HG03139 (cell line): Measurements from ENCODE around the gene OTOS.

Experiments used
- ATAC-seq: cut with Tn5 transposase; IDR thresholded peaks from one replicate; pipeline ENCODE4 v1.9.1; 2021; ENCODE audit not compliant: unreplicated experiment

OTOS gene

DNA sequence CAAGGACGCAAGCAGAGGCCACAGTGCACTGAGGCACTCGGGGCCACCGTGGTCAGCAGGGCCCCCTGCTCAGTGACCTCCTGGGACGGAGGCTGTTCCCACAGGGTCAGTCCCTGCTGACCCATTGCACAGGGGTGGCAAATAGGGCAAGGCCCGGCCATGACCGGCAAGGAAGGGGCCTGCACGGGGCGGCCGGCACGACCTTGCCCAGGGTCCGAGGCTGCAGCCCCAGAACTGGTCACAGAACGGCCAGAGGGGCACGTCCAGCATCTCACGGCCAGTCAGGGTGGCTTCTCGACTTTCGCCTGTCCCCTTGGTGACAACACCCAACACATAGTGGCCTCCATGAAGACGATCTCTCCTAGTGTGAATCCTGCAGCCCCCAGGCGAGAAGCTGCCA is 27.6 kb upstream of the OTOS start:
- no peak for ATAC-seq

DNA sequence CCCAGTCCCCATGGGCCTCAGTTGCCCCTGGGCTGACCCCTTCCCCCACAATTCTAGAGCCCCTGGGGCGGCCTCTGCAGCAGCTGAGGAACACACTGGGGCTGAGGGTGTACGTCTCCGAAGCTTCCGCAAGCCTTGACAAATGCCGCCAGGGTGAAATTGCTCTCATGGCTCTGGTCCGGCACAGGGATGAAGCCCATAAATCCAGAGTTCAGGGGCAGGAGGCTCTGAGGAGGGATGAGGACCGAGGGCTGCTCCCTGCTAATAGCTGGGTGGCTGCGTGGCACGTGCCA is 27.1 kb upstream of the OTOS start:
- ATAC-seq = no peak

DNA sequence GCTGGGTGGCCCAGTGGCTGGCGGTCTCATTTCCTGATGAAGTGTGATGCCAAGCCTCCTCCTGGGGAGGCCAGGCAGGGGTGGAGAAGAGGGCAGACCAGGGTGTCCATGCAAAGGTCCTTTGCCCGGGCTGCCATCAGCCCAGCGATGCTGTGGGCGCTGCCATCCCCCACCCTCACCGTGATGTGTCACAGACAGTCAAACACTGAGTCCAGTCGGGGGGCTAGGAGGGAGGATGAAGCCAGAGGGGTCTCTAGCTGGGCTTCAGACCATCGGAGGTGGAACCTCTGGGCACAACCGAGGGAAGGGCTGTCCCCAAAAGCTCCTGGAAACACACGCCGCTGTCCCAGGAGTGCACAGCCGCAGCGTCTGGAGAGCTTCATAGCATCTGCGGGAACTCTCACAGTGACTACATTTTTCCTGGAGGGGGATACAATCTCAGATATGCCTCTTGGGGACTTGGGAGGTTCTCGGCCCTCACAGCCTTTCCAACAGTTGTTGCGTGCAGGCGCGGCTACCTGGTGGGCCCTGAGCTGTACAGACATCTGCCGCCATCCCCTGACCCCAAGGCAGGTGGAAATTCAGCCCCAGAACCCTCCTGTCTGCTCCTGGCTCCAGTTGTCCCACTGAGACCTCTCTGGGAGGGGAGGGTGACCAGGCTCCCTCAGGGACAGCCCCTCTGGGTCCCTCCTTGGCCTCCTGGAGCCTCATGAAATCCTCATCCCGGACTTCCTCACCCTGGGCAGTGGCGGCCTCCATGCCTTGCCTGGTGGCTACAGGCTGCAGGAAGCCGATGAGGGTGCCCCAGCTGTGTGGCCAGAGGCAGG is 26.5 kb upstream of the OTOS start:
- no peak for ATAC-seq

DNA sequence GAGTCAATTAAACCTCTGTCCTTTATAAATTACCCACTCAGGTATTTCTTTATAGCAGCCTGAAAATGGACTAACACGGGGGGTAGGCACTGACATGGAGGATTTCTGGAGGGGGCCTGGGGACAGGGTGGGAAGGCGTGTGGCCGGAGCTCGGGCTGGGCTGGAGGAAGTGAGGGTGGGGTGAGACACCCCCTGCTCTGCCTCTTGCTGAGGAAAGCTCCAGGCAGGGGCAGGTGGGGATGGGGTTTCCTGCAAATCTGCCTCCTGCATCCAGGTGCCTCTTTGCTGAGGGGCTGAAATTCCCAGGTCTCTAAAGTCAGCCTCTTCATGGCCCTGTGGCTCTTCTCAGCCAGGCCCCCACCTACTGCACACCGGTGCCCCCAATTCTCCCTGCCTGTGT is 25.7 kb upstream of the OTOS start:
- ATAC-seq = no peak

DNA sequence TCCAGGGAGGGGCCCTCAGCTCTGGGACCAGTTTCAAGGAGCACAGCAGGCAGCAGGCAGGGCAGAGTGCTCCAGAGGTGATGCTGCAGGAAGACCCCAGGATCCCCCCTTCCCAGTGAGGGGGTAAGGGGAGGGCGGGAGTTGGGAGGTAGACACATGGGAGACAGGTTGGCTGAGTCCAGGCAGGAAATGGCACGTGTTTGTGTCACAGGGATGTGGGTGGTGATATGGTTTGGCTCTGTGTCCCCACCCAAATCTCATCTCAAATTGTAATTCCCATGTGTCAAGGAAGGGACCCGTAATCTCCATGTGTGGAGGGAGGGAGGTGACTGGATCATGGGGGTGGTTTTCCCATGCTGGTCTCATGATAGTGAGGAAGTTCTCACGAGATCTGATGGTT is 25.2 kb upstream of the OTOS start:
- ATAC-seq = no peak

DNA sequence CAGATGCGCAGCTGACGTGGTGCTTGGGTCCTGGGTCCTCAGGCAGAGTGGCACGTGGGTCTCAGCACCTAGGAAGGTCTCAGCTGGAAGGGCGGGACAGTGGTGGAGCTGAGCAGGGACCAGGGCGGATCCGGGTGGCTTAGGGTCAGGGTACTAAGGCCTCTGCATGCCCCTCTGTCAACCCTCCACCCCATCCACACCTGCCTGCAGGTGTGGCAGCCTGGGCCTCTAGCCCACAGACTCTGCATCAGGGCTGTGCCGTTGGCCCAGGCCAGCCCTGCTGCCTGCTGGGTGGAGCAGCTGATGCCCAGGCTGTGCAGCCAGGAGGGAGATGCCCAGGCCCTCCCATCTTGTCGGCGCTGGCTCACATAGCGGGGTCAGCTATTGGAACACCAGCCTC is 24.6 kb upstream of the OTOS start:
- no peak for ATAC-seq

DNA sequence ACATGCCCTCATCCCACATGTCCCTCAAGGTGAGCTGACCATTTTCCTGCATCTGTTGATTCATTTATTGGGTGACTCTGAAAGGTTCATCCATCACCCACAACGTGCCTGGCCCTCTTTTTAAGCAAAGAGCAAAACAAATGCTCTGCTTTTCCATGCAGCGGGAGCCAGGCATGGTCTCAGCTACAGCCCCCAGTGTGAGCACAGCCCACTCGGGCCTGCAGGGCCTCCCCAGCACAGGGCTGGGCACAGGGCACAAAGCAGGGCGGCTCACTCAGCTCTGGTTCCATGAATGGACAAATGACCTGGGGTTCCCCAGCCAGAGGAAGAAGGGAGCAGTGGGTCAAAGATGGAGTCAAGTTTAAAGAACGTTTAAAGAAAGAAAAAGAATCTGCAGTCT is 24.1 kb upstream of the OTOS start:
- ATAC-seq = no peak

DNA sequence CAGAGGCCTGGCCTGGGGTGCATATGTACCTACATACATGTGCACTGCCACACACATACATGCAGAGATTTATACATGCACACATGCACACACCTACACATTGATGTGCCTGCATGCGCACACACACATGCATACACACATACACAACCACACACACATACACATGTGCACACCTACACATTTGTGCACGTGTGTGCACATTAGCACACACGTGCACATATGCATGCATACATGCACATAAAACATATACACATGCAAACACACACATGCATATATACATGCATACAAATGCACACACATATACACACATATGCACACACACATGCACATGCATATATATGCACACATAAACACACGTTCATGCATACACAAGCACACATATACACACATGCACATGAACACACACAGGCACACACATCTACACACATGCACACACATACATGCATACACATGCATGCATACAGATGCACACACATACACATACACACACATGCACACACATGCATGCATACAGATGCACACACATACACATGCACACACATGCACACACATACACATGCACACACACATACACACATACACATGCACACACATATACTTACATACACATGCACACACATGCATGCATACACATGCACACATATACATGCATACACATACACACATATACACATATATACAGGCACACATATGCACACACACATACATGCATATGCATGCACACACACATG is 23.6 kb upstream of the OTOS start:
- ATAC-seq = no peak

DNA sequence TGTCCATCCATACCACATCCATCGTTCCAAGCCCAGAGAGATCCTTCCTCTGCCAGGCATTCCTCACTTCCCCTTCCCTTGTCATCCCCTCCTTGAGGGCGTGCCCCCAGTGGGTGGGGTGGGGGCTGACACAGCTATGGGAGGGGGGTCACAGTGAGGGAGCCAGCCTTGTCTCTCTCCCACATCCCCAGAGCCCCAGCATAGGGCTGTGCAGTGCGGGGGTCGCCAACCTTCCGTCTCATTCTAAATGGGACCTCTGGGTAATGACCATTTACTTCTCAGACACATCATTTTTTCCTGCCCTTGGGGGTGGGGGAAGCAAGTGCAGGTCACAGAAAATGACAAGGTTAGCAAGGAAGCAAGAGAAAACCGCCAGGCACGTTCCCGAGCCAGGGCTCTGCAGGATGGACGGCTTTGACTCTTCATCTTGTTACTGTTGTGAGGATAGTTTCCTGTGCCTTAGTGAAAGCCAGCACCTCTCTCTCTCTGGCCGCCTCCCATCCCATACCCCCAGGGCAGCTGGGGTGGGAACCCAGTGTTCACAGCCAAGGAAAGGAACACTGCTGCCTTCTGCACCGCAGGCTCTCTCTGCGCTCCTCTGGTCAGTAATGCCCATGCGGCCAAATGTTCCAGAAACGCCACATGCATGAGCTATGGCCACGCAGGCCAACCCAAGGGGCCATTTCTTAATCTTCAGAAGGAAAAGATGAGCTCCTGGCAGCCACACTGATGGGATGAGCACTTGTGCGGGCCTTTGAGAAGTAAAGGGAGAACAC is 22.7 kb upstream of the OTOS start:
- no peak for ATAC-seq

DNA sequence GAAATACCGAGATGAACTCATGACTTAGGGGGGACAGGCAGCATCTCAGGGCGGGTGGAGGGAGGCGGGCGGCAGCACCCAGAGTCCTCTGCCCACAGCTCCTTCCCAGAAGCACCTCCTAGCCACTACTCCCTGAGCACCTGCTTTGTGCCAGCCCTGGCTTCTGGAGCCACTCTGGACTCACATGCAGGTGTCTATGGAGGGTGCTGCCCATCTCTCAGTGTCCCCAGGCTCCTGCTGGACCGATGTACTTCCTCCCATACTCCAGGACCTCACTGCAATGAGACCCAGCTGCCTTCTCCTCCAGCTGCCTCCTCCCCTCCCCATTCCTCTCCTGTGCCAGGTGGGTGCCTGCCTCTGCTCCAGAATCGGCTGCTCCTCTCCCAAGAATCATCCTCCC is 22.1 kb upstream of the OTOS start:
- ATAC-seq = no peak

DNA sequence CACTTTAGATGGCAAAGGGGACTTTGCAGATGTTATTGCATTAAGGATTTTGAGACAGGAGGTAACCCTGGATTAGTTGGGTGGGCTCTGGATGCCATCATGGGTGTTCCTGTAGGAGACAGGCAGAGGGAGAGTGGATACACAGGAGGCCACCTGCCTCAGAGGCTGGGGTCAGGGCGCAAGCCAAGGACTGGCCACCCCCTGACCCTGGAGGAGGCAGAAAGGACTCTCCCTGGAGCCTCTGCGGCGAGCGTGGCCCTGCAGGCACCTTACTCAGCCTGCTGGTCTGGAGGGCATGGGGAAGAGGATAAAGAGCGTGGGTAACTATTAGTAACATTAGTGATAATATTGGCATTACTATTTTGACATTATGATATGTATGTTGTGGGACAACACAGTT is 21.6 kb upstream of the OTOS start:
- ATAC-seq = no peak

DNA sequence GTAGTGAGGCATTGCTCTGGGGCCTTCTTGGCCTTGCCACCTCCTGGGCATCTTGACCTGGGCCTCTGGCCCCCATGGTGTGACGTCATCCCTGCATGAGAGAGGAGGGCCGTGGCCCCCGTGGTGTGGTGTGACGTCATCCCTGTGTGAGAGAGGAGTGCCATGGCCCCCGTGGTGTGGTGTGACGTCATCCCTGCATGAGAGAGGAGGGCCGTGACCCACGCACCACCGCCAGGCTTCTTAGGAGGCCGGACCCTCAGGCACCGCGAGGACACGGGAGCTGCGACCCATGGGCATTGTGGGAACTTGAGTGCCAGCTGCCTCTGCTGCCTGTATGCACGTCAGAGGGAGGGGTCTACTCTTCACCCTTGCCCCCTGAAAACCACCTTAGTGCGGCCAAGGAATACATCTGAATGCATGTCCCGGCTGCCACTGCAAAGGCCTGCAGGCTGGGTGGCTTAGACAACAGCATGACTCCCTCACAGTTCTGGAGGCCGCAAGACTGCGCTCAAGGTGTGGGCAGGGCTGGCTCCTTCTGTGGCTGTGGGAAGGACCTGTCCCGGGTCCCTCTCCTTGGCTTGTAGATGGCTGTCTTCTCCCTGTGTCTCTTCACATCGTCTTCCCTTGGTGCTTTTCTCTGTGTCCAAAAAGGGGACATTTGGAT is 20.8 kb upstream of the OTOS start:
- no peak for ATAC-seq

DNA sequence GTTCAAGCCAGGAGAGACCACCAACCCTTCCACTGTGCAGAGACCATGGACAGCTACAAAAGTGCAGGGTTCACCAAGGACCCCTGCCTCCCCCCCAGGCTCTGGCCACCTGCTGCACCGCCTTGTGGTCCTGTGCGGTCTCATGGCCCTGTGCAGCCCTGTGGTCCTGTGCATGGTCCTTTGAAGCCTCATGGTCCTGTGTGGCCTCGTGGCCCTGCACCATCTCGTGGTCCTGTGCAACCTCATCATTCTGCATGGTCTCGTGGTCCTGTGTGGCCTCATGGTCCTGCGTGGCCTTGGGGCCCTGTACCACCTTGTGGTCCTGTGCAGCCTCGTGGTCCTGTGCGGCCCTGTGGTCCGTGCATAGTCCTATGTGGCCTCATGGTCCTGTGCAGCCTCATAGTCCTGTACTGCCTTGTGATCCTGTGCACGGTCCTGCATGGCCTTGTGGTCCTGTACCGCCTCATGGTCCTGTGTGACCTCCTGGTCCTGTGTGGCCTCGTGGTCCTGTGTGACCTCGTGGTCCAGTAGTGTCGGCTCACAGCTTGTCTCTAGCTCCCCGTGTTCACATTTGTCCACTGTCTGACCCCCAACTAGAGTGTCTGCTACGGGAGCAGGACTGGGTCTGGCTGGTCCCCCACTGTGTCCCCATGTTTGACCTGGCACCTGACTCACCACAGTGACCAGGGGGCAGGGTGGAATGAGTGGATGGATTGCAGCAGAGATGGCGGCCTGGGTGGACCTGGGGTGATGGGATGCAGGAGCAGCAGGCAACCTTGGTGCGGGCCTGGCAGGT is 20.0 kb upstream of the OTOS start:
- ATAC-seq = no peak

DNA sequence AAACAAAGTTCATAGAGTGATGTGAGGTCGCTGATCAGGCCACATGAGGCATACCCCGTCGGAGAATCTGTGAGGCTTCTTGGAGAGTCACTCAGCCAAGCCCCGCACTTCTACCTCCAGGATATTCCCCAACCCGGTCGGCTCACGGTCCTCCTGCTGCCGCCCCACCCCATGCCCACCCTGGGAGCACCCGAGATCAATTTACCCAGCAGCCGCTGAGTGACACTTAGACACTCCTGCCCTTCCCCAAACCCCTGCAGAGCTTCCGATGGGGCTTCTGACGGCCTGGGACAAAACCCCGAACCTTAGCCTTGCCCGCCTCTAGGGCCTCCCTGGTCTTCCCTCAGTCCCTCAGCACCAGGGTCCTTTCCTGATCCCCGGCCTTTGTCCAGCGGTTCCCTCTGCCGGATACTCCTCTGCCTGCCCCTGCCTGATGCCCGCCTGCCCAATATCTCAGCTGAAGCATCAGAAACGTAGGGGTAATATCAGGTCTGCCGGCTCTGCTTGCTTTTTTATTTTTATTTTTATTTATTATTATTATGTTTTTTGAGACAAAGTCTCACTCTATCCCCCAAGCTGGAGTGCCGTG is 18.9 kb upstream of the OTOS start:
- ATAC-seq = no peak

DNA sequence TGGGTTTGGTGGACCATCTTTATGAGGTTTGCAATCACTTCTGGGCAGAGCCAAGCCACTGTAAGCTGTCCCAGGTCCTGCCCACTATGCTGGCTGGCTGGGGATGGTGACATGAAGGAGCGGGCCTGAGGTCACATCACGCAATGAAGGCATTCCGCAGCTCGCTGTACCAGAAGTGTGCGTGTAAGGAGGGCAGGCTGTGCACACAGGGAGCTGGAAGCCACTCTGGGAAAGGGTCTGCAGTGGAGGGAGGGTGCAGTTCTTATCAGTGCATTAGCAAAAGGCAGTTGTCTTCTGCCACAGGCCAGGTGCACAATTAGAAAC is 16.7 kb upstream of the OTOS start:
- no peak for ATAC-seq

DNA sequence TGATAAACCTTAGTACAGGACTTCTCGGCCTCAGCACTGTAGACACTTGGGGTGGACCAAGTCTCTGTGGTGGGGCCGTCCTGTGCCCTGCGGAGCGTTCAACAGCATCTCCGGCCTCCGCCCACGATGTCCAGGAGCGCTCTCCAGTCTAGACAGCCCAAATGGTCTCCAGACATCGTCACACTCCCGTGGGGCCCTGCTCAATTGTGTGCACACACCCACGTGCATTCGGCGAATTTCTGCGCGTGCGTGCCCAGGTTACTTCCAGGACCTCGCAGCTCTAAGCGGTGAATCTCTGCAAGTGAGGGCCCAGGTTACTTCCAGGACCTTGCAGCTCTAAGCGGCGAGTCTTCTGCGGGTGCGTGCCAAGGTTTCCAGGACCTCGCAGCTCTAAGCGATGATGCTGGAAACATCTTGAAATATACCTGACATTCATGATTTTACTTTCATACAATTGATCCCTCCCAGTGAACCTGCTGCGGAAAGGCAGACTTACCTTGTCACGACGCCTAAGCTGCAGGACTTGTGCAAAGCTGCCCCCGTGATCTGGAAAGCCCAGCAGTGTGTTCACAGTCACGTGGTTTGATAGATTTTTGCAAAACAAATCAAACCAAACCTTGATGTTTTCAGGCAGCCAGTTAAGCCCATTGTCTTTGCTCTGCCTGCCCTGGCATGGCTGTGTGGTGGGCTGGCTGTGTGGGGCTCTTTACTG is 16.1 kb upstream of the OTOS start:
- ATAC-seq = no peak

DNA sequence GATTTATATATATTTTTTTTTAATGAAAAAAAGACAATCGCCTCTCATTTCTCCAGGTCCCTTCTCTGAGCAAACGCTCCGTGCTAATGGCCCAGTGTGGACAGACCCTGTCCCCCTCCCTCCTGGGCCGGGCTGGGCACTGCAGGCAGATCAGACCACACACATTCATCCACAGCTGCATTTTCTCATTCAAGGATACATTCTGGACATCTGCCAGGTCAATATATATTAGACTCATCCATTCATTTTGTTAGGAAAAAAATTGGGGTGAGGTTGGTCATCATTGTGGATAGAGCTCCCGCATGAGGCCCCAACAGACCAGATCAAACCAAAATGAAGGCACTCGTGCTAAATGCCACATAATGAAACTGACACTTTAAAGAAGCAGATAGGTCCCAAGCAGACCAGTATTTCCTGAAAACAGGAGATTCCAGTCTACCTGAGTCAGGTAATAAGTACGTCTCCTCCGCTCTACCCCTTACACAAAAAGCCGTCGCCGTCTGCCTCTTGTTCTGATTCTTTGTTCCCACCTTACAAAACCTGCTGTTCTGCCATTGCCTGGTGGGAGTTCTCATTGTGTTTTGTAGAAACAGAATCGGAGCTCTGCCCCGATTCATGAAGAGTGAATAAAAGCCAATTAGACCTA is 15.4 kb upstream of the OTOS start:
- no peak for ATAC-seq

DNA sequence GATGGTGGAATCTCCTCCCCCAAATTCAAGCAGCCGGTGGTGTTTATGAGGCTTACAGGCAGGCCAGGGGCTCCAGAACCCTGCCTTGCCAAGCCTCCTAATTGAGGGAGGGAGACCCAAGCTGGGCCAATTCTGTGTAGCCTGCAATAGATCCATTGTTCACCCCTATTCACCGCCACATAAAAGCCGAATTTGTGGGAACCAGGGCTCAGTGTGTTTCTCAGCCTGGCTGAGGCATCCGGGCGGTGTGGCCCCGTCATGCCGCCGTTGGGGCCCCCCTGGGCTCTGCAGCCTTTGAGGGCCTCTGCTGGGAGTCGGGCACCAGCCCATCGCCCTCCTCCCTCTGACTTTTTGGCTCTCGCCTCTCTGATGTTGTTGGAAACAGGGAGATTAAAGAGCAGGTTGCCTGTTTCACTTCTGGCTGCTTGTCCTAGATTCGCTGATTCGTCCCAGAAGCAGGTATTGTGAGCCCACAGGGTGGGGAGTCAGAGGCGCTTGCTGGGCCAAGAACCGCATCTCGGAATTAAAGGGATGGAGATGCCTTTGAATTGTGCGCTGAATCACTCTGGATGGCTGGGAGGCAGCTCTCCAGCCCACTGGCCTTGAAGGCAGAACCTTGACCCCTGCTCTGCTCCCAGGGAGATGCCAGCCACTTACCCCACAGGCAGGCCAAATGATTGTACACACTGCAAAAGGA is 14.7 kb upstream of the OTOS start:
- ATAC-seq = no peak

DNA sequence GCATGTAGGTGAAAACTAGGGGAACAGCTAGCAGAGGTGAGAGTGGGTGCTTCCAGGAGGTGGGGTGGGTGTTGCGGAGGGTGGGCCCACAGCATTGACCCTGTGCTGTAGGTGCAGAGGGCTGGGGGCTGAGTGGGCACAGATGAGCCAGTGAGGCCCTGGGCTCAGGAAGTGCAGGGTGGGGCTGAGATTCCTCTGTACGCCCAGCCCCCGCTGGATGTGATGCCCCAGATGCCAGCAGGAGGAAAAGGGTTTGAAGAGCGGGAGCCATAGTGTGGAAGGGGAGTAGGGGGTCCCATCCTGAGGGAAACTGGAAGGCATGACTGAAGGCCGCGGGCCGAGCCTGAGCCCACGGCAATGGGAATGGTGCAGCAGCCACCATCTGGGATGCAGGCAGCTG is 14.1 kb upstream of the OTOS start:
- ATAC-seq = no peak
